Stimulated activated CD4-positive, alpha-beta T cell treated with anti-CD3 and anti-CD28 coated beads, Interleukin-1b, Interleukin-23, amount 100 ng/mL, for 1 hour (primary cell): ENCODE data around the gene ZFAND3.
"Not testable (repeated sequence)": the region's sequence is repeated elsewhere in the genome, so short reads cannot be mapped to it uniquely, and the experiment has no call there.

Experiments
- DNase-seq, 2 donors: peaks; one replicate each; pipeline ENCODE4 v3.0.0-alpha.2; 2020; ENCODE audit warnings: low read depth in 2 of 2

The ZFAND3 gene

DNA sequence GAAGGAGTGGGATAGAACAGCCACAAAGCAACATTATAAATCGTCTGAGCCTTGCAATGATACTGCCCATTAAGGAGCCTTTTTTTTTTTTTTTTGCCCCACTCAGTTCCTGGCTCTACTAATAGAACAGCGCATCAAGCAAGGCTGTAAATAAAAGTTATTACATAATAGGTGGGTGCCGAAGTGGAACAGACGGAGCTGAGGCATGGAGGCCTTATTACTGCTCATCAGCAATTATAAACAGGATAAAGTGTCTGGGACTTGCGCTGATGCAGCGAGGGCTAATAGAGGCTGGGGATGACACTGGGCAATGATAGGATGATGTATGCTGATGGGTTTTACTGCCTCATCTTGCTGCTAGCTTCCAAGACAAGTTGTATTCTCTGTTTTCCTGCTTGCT, 272.1 kb downstream of the ZFAND3 start:
- no peak for DNase-seq

DNA sequence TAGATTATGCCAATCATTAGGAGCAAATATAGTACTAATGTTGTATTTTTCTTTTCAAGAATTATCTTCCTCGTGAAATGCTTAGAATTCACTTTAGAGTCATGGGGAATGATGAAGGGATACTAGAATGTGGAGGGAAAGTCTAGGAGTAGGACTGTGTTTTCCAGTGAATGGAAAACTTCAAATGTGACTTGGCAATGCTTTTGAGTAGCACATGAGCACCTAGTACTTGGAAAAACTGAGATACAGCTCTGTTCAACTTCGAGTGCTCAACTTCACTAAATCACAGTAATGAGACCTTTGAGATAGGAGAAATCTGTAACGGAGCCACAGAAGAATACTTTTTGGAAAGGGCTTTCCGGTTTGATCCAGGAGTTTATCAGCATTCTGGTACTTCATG, 272.9 kb downstream of the ZFAND3 start:
- DNase-seq = no peak

- no peak for DNase-seq
Measured at GRCh38 chr6:38092964-38093363, 273.4 kb downstream of the ZFAND3 start.

DNA sequence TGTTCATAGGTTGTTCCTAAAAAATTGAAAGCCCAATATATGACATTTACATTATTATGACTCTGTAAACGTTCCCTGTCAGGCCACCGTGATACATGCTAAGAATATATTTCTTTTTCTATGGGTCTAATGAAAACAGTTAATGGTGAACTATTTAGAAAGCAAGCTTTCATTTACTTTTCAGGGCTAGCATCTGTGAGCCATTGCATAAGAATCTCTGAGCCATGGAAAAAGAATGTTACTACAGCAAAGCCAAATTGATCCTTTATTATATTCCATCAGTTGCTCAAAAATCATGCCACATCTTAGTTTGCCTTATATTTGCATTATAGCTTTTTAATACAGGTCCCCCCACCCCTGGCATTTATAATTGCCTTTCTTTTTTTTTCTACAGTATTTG, 275.5 kb downstream of the ZFAND3 start:
- DNase-seq = no peak

DNA sequence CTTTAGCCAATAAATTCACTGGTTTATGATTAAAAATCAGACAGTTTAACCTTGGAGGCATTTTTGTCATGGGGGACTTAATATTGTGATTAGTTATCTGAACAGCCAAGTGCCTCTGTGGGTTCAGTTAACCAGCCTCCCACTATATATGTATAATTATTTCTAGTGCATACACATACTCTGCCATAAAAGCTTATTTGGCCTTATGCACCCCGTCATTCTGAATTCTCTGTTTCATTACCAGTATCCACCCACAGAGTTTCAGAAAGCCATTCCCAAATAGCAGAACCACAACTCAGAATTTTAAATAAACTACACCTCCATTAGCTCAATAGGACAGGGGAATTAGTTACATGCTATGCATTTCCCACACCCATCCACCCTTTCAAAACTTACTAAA, 279.7 kb downstream of the ZFAND3 start:
- no peak for DNase-seq

GRCh38 chr6:38100380-38100779, 280.9 kb downstream of the ZFAND3 start:
- DNase-seq = no peak

- no peak for DNase-seq
Measured at GRCh38 chr6:38103921-38104320, 284.4 kb downstream of the ZFAND3 start.

DNA sequence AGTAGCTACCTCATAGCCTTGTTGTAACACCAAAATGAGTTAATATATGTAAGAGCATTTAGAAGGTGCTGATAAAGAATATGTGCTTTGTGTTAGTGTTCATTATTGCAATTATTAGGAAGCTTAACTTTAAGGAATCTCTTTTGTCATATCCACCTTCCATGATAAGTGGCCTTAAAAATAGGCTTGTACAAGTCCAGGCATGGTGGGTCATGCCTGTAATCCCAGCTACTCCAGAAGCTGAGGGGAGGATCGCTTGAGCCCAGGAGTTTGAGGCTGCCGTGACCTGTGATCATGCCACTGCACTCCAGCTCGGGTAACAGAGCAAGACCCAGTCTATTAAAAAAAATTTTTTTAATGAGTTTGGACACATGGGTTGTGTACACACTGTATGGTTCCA, 285.5 kb downstream of the ZFAND3 start:
- DNase-seq = no peak

GRCh38 chr6:38107073-38107472, 287.5 kb downstream of the ZFAND3 start:
- no peak for DNase-seq

- DNase-seq = no peak
Measured at GRCh38 chr6:38110481-38110971, 291.0 kb downstream of the ZFAND3 start.

- DNase-seq = no peak
Measured at GRCh38 chr6:38112181-38112580, 292.7 kb downstream of the ZFAND3 start.

DNA sequence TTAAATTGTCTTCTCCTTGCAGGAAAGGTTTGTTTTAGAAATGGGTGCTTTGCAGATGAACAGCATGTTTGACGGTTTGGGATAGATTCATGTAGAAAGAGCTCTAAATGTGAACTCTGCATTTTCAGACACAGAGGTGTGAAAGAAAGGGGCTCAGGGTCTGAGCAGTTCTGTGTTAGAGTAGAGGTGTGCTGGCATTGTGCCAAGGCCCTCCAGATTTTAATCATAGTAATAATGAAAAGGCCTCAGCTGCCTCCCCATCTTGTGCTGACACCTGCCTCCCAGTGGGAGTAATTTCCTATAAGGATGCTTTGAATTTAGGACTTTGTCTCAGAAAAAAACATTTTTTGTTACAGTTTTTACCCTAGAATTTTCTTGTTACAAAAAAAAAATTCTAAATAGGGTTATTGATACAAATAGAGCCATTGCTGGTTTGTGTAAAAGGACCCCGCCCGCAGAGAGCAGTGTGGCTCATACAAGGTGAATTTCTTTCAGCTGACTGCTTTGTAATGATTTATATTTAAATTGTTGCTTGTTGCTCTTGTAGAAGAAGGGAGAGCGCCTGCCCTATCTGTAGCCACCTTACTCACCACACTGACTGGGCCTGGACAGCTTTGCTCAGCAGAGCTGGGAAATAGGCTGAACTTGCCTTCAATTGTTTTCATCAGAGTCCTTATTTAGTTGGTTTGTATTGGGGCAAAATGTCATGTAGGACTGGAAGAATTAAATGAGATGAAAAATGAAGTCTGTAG, 294.5 kb downstream of the ZFAND3 start:
- no peak for DNase-seq

GRCh38 chr6:38114976-38115625, 295.6 kb downstream of the ZFAND3 start:
- DNase-seq = no peak

GRCh38 chr6:38115626-38116008, 296.1 kb downstream of the ZFAND3 start:
- no peak for DNase-seq

GRCh38 chr6:38116248-38116647, 296.7 kb downstream of the ZFAND3 start:
- DNase-seq = no peak

DNA sequence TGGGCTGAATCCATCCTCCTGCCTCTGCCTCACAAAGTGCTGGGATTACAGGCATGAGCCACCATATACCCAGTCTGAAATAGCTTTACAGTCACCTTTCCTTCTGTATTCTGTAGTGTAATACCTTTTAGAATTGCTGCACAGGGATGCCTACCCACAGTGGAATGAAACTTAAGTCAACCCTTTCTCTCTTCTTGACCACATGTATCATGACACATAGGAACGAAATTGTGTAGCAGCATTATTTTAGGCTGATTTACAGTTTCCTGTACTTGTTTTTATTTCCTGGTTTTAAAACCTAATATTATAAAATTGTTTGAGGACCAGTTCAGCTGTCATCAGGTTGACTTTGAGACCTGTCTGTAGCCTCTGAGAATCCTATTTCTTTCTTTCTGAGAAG, 297.8 kb downstream of the ZFAND3 start:
- no peak for DNase-seq

GRCh38 chr6:38118791-38119365, 299.4 kb downstream of the ZFAND3 start:
- no peak for DNase-seq

DNA sequence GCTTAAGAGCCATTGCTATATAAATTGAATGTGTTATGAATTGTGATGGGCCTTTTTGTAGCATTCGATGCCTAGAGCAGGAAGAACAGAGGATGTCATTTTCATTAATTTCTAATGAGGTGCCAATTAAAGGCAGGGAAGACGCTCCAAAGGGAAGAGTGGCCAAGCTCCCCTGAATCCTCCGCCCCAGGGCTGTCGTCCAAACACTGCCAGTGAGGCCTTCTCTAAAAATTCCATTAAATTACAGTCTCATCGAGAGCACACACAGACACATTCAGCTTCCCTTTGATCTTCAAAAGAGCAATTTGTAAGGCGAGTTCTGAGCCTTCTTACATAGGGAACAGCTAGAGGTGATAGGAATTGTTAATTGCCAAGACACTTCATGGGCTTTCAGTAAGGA, 300.0 kb downstream of the ZFAND3 start:
- DNase-seq = no peak

- DNase-seq = not testable (repeated sequence)
Measured at GRCh38 chr6:38124224-38124926, 304.8 kb downstream of the ZFAND3 start.

GRCh38 chr6:38127284-38127683, 307.8 kb downstream of the ZFAND3 start:
- no peak for DNase-seq

GRCh38 chr6:38131527-38131965, 312.0 kb downstream of the ZFAND3 start:
- DNase-seq = no peak

GRCh38 chr6:38133932-38134703, 314.6 kb downstream of the ZFAND3 start:
- DNase-seq = no peak
